Tibial nerve (tissue), 4 donors: Measurements from ENCODE around the gene DHRS9. TPM values are rescaled to one million over a fixed set of nuclear protein-coding genes. Genes with fewer than 3 reads are reported as not detected.

Experiments used
- DNase-seq, 2 donors: peaks; one replicate each; pipeline ENCODE4 v3.0.0-alpha.2; 2019; ENCODE audit warnings: low spot score in 2 of 2
- H3K27ac ChIP-seq, 4 donors: fragments of 200-600 bp; sonication (generic) in 3 of 4; one replicate each; pipeline ENCODE4 v1.5.1; 2017 to 2019; ENCODE audit warnings: mild to moderate bottlenecking in 1 of 4
- H3K27me3 ChIP-seq, 2 donors: fragments of 200-600 bp; sonication (generic) in 1 of 2; one replicate each; pipeline versions ENCODE4 v1.5.1 to v1.6.0; 2017 to 2019
- H3K36me3 ChIP-seq, 3 donors: fragments of 200-600 bp; sonication (generic); one replicate each; pipeline ENCODE4 v1.5.1; 2018 to 2019
- H3K4me1 ChIP-seq, 4 donors: fragments of 200-600 bp; sonication (generic) in 3 of 4; one replicate each; pipeline ENCODE4 v1.5.1; 2017 to 2019
- H3K4me3 ChIP-seq, 4 donors: fragments of 200-600 bp; sonication (generic) in 3 of 4; one replicate each; pipeline ENCODE4 v1.5.1; 2017 to 2019; ENCODE audit warnings: mild to moderate bottlenecking in 1 of 4, moderate library complexity in 1 of 4
- H3K9me3 ChIP-seq, 4 donors: fragments of 200-600 bp; sonication (generic) in 3 of 4; one replicate each; pipeline ENCODE4 v1.5.1; 2017 to 2019
- CTCF ChIP-seq, 5 experiments: fragments of 200-600 bp in 3 of 5; fragments of 450-650 bp in 2 of 5; sonication (generic) in 3 of 5; IDR thresholded peaks; one replicate each; pipeline ENCODE4 v1.5.1; 2016 to 2019; ENCODE audit warnings: antibody characterized with exemption in 5 of 5, mild to moderate bottlenecking in 3 of 5, moderate library complexity in 2 of 5
- EP300 ChIP-seq, 2 donors: sonication (generic); formaldehyde crosslinking; IDR thresholded peaks; one replicate each; pipeline ENCODE4 v1.6.1; 2017; ENCODE audit warnings: antibody characterized with exemption in 2 of 2, mild to moderate bottlenecking in 1 of 2
- POLR2A ChIP-seq, 2 donors: fragments of 450-650 bp; IDR thresholded peaks; one replicate each; pipeline ENCODE4 v1.6.1; 2017; ENCODE audit warnings: antibody characterized with exemption in 2 of 2, mild to moderate bottlenecking in 2 of 2, moderate library complexity in 2 of 2
- WGBS, 2 donors: methylation state at CpG; one replicate each; pipeline ENCODE4 v1.1.5; 2018; 5-methylcytosine and 5-hydroxymethylcytosine counted together
- total RNA-seq, 4 donors: library from RNA; depleted of rRNA; stranded (reverse); fragments of >200 nt; gene quantifications; one replicate each; pipeline ENCODE4 v1.1.0, GENCODE V29; 2016

The DHRS9 gene
- total RNA-seq, 4 donors from 2014 or later = 0.21 to 0.59 (median 0.22) TPM; not detected in 1

DNA sequence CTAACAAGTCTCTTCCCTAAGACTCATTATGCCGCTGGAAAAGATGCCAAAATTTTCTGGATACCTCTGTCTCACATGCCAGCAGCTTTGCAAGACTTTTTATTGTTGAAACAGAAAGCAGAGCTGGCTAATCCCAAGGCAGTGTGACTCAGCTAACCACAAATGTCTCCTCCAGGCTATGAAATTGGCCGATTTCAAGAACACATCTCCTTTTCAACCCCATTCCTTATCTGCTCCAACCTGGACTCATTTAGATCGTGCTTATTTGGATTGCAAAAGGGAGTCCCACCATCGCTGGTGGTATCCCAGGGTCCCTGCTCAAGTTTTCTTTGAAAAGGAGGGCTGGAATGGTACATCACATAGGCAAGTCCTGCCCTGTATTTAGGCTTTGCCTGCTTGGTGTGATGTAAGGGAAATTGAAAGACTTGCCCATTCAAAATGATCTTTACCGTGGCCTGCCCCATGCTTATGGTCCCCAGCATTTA is 26.3 kb downstream of the DHRS9 start:
- no peak for DNase-seq
- Histone ChIP-seq H3K36me3 (no peaks in the 10 kb centered on the region), H3K27me3 (no peaks in the 10 kb centered on the region), H3K27ac (no peak overlapping the region), H3K4me1 (peaks cover 0 to 5% (median 2%) of the 10 kb centered on the region in 4 donors), H3K9me3 (no peaks in the 10 kb centered on the region), H3K4me3 (no peak overlapping the region)
- 60 to 67% methylated on average over 5 of the region's 5 CpGs for WGBS, 2 donors
- no peak for TF ChIP-seq EP300 (IDR thresholded peaks at IDR 0.05)
- no peak for TF ChIP-seq POLR2A (IDR thresholded peaks at IDR 0.05)
- TF ChIP-seq CTCF (IDR thresholded peaks at IDR 0.05) = no peak

DNA sequence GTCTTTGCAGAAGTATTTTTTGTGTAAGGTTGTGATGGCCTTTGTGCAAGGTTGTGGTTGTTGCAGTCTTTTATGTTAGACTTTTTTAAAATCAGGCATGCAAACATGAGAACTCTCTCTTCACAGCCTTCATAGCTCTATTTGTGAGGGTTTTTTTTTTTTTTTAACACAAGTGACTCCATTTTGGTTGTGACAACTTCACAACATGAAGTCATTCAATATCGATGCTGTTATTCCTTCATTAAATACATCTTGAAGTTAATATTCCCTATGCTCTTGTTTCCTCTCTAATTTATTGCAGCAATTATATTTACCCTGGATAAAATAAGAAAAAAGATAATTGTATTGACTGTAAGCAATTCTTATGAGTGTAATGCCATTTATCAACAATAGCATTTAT is 35.5 kb downstream of the DHRS9 start:
- no peaks in the 10 kb centered on the region for H3K9me3 ChIP-seq
- peaks cover 0 to 3% (median 0%) of the 10 kb centered on the region in 4 donors for H3K4me1 ChIP-seq
- TF ChIP-seq CTCF (IDR thresholded peaks at IDR 0.05) (no peak), EP300 (IDR thresholded peaks at IDR 0.05) (no peak), POLR2A (IDR thresholded peaks at IDR 0.05) (no peak)
- H3K27me3 ChIP-seq = no peaks in the 10 kb centered on the region
- H3K4me3 ChIP-seq = no peak overlapping the region
- no peak for DNase-seq
- WGBS, 2 donors = 55 to 88% methylated on average over 1 of the region's 1 CpG
- H3K27ac ChIP-seq = no peak overlapping the region
- H3K36me3 ChIP-seq = no peaks in the 10 kb centered on the region

DNA sequence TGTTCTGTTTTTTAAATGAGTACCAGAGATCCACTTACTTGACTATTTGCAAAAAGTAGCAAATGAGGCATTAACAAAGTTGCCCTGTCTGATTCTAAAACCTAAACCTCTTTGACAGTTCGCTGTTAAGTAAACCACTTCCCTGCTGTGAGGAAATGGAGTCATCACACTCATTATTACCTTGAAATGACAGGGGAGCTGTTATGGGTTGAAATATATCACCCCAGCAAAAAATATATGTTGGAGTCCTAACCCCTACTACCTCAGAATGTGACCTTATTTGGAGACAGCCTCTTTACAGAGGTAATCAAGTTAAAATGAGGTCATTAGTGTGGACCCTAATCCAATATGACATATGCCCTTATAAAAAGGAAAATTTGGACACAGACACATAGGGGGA is 36.1 kb downstream of the DHRS9 start:
- H3K36me3 ChIP-seq = no peaks in the 10 kb centered on the region
- TF ChIP-seq EP300 (IDR thresholded peaks at IDR 0.05) = no peak
- no peak for TF ChIP-seq POLR2A (IDR thresholded peaks at IDR 0.05)
- TF ChIP-seq CTCF (IDR thresholded peaks at IDR 0.05) = no peak
- H3K27me3 ChIP-seq = no peaks in the 10 kb centered on the region
- H3K9me3 ChIP-seq = no peaks in the 10 kb centered on the region
- H3K27ac ChIP-seq = no peak overlapping the region
- H3K4me1 ChIP-seq = peaks cover 0 to 3% (median 0%) of the 10 kb centered on the region in 4 donors
- no peak overlapping the region for H3K4me3 ChIP-seq
- 52 to 65% methylated on average over 1 of the region's 1 CpG for WGBS, 2 donors
- DNase-seq = no peak

DNA sequence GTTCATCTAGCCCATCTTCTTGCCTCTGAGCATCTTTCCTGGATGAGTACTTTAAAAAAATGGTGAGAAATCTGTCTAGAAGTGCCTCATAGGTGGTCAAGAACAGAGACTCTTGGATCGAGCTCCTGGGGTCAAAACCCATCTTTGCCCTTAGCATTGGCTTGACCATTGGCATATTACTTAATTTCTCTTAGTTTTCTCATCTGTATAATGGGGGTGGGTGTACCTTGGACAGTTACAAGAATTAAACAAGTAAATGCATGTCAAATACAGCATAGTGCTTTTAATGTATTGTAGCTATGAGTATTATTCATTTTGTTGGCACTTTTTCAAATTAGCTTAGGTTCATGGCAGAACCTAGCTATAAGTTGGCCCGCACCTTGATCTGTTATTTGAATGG is 36.8 kb downstream of the DHRS9 start:
- H3K4me1 ChIP-seq = peaks cover 0 to 3% (median 0%) of the 10 kb centered on the region in 4 donors
- WGBS, 2 donors = 86 to 92% methylated on average over 2 of the region's 2 CpGs
- H3K4me3 ChIP-seq = no peak overlapping the region
- no peak overlapping the region for H3K27ac ChIP-seq
- no peak for TF ChIP-seq EP300 (IDR thresholded peaks at IDR 0.05)
- TF ChIP-seq POLR2A (IDR thresholded peaks at IDR 0.05) = no peak
- TF ChIP-seq CTCF (IDR thresholded peaks at IDR 0.05) = no peak
- no peaks in the 10 kb centered on the region for H3K36me3 ChIP-seq
- no peak for DNase-seq
- no peaks in the 10 kb centered on the region for H3K27me3 ChIP-seq
- no peaks in the 10 kb centered on the region for H3K9me3 ChIP-seq

DNA sequence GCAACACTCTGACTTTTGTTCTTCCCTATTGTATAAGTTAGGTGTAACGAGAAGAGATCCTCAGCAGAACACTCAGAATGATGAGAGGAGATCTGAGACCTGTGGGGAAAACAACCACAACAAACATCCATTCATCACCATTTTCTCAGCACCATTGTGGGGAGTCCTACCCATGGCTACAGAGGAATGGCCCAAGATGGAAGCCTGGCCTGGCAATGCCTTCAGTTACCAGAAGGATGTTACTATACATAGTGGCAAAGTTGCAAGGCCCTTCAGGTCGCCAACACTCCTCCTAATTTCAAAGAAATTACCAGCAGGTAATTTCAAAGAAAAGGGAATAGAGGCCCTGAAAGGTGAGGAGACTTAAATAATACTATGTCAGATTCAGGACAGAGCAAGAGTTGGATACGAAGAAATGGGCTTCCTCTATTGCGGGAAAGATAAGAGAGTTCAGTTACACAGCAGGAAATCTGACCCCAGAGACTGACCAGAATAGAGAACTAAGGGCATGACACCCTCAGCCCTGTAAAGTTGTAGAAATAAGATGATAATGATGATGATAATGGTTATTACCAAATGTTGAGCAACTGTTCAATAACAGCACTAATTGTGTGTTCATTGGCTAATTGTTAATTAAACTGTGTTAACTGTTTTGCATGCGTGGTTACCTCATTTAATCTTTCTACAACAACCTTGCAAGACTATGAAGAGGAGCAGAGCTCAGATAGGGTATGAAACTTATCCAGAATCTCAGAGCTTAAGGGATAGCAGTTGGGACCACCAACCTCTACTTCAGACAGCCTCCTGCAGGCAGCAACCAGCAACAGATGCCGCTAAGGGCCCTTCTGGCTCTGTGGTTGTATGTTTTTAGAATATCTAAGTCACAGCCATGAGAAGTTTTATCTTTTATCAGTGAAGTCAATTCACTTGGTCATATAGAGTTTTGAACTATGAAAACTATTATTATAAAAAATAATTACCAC is 37.5 kb downstream of the DHRS9 start:
- TF ChIP-seq POLR2A (IDR thresholded peaks at IDR 0.05) (no peak), CTCF (IDR thresholded peaks at IDR 0.05) (no peak), EP300 (IDR thresholded peaks at IDR 0.05) (no peak)
- H3K4me3 ChIP-seq = no peak overlapping the region
- H3K27me3 ChIP-seq = no peaks in the 10 kb centered on the region
- no peak overlapping the region for H3K27ac ChIP-seq
- no peak for DNase-seq
- WGBS, 2 donors = 80 to 86% methylated on average over 6 of the region's 6 CpGs
- peaks cover 0 to 3% (median 0%) of the 10 kb centered on the region in 4 donors for H3K4me1 ChIP-seq
- no peaks in the 10 kb centered on the region for H3K36me3 ChIP-seq
- H3K9me3 ChIP-seq = no peaks in the 10 kb centered on the region
